ENCODE measurements around the gene MUC5B.
"Not testable (repeated sequence)": the region's sequence is repeated elsewhere in the genome, so short reads cannot be mapped to it uniquely, and the experiment has no call there.

Gene MUC5B, protein sequence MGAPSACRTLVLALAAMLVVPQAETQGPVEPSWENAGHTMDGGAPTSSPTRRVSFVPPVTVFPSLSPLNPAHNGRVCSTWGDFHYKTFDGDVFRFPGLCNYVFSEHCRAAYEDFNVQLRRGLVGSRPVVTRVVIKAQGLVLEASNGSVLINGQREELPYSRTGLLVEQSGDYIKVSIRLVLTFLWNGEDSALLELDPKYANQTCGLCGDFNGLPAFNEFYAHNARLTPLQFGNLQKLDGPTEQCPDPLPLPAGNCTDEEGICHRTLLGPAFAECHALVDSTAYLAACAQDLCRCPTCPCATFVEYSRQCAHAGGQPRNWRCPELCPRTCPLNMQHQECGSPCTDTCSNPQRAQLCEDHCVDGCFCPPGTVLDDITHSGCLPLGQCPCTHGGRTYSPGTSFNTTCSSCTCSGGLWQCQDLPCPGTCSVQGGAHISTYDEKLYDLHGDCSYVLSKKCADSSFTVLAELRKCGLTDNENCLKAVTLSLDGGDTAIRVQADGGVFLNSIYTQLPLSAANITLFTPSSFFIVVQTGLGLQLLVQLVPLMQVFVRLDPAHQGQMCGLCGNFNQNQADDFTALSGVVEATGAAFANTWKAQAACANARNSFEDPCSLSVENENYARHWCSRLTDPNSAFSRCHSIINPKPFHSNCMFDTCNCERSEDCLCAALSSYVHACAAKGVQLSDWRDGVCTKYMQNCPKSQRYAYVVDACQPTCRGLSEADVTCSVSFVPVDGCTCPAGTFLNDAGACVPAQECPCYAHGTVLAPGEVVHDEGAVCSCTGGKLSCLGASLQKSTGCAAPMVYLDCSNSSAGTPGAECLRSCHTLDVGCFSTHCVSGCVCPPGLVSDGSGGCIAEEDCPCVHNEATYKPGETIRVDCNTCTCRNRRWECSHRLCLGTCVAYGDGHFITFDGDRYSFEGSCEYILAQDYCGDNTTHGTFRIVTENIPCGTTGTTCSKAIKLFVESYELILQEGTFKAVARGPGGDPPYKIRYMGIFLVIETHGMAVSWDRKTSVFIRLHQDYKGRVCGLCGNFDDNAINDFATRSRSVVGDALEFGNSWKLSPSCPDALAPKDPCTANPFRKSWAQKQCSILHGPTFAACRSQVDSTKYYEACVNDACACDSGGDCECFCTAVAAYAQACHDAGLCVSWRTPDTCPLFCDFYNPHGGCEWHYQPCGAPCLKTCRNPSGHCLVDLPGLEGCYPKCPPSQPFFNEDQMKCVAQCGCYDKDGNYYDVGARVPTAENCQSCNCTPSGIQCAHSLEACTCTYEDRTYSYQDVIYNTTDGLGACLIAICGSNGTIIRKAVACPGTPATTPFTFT (N-terminal part only)

DNA sequence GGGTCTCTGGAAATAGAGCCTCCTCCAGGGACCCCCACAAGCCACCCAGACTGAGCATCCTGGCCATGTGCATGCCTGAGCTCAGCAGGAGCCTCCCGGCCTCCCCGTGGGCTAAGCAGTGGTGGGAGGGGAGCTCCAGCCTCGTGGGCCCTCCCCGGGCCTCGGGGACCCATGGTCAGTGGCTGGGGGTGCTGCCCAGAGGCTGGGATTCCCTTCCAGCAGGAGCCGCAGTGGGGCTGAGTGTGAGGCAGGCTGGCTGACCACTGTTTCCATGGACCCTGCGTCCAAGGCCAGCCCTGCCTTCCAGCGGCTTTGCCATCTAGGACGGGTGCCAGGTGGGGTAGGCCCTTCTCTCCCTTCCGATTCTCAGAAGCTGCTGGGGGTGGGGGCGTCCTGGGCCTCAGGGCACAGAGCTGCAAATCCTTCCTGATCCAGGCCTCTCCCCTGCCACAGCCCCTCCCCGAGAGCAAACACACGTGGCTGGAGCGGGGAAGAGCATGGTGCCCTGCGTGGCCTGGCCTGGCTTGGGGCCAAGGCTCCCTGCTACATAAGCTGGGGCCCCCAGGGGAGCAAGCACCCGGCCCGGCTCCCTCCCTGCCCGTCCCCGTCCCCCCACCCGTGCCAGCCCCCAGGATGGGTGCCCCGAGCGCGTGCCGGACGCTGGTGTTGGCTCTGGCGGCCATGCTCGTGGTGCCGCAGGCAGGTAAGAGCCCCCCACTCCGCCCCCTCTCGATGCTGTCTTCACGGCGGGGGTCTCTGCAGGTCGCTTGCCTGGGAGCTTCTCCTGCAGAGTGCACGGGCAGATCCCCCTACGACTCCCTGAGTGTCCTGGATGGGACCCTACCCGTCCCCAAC is at the start of gene MUC5B:
TSS of gene MUC5B (plus strand) at position 576 of the 855 bp plus-strand sequence. CDS start at position 634, 58 bp downstream.
- no peak for DNase-seq

DNA sequence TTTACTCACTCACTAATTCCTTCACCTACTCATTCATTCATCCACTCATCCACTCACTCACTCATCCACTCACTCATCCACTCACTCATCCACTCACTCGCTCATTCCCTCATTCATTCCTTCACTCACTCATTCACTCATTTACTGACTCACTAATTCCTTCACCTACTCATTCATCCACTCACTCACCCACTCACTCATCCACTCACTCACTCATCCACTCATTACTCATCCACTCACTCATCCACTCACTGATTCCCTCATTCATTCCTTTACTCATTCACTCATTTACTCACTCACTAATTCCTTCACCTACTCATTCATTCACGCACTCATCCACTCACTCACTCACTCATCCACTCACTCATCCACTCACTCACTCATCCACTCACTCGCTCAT is 49.5 kb upstream of the MUC5B start:
- not testable (repeated sequence) for DNase-seq

DNA sequence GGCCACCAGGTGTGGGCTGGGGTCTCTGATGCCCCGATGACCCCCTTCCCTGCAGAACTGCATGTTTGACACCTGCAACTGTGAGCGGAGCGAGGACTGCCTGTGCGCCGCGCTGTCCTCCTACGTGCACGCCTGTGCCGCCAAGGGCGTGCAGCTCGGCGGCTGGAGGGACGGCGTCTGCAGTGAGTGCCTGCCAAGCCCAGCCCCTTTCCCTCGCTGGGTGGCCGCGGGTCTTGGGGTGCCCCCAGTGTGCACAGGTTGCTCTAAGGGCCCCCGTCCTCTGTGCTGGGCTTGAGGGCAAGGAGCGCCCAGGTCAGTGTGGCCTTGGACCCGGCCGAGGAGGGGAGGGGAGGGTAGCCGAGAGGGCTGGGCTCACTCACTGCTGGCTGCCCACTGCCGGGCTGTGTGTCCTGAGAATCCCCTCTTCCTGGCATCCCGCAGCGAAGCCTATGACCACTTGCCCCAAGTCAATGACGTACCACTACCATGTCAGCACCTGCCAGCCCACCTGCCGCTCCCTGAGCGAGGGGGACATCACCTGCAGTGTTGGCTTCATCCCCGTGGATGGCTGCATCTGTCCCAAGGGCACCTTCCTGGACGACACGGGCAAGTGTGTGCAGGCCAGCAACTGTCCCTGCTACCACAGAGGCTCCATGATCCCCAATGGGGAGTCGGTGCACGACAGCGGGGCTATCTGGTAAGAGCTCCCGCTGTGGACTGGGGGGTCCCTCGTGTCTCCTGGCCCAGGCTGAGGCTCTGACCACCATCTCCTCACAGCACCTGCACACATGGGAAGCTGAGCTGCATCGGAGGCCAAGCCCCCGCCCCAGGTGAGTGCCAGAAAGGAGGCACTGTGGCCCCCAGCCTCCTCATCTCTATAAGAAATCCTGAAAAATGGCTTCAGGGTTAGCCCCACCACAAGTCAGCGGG is 48.2 kb upstream of the MUC5B start:
- DNase-seq: no peak

DNA sequence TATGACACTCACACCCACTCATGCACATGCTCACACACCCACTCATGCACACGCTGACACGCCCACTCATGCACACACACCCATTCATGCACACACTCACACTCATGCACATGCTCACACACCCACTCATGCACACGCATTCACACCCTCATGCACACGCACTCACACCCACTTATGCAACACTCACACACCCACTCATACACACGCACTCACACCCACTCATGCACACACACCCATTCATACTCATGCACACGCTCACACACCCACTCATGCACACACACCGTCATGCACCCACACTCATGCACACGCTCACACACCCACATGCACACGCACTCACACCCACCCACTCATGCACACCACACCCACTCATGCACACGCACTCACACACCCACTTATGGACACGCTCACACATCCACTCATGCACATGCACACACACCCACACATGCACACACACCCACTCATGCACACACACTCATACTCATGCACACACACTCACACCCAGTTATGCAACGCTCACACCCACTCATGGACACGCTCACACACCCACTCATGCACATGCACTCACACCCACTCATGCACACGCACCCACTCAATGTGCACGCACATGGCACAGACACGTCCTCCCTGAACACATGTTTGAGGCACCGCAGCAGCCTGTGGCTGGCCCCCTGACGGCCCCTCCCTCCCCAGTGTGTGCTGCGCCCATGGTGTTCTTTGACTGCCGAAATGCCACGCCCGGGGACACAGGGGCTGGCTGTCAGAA is 47.2 kb upstream of the MUC5B start:
- no peak for DNase-seq

DNA sequence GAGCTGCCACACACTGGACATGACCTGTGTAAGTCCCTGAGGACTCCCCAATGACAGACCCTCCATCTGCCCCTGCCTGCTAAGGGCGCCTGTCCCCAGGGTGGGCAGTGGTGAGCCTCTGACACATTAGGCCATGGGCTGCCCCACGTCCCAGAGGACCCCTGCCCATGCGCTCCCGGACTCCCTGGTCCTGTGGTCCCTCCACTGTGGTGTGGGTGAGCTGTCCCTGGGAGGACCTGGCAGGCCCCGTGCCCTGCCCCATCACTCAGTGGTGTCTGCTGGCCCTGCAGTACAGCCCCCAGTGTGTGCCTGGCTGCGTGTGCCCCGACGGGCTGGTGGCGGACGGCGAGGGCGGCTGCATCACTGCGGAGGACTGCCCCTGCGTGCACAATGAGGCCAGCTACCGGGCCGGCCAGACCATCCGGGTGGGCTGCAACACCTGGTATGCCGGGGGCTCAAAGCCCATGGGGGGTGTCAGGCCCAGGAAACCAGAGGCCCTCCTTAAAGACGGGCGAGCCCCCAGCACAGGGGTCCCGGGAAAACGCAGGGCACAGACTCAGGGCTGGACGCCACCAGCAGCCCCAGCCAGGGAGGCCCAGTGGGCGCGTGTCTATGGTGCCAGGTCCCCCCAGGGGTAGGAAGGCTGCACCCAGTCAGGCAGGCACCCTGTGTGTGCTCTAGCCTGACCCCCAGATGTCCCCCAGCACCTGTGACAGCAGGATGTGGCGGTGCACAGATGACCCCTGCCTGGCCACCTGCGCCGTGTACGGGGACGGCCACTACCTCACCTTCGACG is 46.4 kb upstream of the MUC5B start:
- DNase-seq: no peak

DNA sequence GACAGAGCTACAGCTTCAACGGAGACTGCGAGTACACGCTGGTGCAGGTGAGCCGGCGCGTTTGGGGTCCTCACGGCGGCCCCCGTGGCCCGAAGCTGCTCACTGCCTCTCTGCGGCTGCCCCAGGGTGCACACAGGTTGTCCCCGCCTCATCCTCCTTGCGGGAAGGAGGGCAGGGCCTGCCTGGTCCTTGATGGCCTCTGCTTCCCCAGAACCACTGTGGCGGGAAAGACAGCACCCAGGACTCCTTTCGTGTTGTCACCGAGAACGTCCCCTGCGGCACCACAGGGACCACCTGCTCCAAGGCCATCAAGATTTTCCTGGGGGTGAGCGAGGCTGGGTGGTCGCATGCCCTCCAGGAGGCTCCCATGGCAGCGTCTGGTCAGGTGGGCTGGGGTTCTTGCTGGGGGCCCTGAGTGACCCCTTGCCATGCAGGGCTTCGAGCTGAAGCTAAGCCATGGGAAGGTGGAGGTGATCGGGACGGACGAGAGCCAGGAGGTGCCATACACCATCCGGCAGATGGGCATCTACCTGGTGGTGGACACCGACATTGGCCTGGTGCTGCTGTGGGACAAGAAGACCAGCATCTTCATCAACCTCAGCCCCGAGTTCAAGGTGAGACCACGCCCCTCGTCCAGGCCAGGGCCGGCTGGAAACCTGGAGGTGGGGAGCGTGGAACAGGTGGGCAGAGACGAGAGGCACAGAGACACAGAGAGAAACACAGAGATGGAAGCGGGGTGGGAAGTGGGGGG is 45.7 kb upstream of the MUC5B start:
- no peak for DNase-seq

DNA sequence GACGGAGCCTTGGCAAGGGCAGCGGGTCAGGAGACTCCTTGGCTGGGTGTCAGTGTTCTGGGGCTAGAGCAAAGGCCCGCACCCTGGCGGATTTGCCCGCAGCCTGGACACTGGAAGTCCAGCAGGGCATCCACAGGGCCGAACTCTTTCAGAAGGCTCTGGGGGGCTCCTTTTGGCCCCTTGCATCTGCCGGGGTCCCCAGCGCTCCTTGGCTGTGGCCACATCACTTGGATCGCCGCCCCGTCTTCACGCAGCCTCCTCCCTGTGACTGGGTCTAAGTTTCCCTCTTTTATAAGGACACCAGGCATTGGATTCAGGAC is 45.1 kb upstream of the MUC5B start:
- DNase-seq: no peak

DNA sequence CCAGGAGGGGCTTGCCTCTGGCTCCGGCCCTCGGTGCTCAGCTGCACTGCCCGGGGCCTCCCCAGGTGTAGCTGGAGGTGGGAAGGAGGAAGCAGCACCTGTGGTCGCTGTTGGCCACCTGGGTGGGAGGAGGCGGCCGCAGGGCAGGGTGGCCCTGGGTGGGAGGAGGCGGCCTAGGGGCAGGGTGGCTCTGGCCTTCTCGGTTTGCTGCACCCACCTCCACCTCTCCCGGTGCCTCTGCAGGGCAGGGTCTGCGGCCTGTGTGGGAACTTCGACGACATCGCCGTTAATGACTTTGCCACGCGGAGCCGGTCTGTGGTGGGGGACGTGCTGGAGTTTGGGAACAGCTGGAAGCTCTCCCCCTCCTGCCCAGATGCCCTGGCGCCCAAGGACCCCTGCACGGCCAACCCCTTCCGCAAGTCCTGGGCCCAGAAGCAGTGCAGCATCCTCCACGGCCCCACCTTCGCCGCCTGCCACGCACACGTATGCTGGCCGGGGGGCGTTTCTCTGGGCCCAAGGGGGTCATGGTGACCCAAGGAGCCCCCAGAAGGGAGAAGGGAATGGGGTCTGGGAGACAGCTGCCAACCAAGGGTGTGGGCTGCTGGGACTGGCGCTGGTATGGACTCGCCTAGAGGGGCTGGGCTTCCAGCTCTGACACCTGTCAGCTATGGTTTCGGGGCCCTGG is 44.5 kb upstream of the MUC5B start:
- DNase-seq: no peak

DNA sequence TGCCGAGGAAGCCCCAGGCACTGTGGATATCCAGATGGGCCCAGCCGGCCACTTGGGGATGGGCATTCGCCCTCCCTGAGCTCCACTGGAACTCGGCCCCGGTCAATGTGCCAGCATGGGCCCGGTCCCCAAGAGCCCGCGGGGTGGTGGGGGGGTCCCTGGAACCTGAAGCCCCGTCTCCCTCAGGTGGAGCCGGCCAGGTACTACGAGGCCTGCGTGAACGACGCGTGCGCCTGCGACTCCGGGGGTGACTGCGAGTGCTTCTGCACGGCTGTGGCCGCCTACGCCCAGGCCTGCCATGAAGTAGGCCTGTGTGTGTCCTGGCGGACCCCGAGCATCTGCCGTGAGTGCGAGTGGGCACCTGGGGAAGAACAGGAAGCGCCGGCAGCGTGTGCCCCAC is 44.0 kb upstream of the MUC5B start:
- DNase-seq: no peak

DNA sequence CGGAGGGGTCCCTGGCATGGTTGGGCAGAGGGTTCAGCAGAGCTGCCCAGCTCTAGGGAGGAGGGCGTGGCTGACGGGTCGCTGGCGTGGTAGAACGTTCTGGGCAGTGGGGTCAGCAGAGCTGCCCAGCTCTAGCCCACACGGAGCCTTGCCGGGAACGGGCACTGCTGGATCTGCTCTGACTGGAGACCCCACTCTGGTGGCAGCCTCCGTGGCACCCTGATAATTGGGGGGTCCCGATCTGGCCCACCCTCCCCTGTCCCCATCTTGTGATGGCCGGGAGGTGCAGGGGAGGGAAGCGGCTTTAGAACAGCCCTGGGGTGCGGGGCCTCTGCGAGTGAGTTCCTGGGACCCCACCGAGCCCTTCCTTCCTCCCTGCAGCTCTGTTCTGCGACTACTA is 43.2 kb upstream of the MUC5B start:
- DNase-seq: no peak

DNA sequence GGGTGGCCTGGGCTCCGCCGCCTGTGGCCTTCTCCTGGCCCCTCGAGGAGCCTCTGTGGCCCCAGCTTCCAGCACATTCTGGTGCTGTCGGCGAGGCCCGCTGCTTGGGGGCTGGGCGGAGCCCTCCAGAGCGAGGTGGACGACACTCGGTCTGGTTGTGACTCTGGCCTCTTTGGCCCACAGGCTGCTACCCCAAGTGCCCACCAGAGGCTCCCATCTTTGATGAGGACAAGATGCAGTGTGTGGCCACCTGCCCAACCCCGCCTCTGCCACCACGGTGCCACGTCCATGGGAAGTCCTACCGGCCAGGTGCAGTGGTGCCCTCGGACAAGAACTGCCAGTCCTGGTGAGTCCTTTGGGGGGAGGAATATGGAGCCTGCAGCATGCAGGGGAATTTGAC is 42.7 kb upstream of the MUC5B start:
- DNase-seq: no peak

DNA sequence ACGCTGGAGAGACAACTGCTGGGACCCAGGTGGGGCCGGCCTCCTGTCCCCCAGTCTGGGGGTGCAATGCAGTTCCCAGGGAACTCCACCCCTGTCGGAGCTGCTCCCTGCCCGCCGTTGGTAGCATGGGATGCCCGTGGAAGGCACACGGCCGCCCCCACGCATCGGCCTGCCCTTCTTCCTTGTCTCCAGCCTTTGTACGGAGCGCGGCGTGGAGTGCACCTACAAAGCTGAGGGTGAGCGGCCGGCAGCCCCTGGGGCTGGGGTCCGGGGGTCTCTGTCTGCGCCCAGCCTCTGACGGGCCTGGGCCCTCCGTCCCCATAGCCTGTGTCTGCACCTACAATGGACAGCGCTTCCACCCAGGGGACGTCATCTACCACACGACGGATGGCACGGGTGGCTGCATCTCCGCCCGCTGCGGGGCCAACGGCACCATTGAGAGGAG is 41.9 kb upstream of the MUC5B start:
- DNase-seq: no peak

DNA sequence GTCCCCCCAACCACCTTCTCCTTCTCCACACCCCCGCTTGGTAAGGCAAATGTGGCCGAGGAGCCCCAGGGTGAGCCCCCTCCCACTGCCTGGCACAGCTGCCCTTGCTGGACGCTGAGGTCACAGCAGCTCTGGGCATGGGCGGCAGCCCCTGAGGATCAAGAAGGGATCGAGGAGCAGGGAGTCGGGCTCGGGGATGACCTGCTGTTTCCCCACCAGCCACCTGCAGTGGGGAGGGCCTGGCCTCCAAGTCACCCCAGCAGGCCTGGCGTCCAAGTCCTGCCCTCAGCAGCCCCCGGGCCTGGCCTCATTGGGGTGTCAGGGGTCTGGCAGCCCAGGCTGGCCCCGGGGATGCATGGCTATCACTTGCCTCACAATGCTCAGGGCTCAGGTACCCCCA is 41.4 kb upstream of the MUC5B start:
- no peak for DNase-seq

DNA sequence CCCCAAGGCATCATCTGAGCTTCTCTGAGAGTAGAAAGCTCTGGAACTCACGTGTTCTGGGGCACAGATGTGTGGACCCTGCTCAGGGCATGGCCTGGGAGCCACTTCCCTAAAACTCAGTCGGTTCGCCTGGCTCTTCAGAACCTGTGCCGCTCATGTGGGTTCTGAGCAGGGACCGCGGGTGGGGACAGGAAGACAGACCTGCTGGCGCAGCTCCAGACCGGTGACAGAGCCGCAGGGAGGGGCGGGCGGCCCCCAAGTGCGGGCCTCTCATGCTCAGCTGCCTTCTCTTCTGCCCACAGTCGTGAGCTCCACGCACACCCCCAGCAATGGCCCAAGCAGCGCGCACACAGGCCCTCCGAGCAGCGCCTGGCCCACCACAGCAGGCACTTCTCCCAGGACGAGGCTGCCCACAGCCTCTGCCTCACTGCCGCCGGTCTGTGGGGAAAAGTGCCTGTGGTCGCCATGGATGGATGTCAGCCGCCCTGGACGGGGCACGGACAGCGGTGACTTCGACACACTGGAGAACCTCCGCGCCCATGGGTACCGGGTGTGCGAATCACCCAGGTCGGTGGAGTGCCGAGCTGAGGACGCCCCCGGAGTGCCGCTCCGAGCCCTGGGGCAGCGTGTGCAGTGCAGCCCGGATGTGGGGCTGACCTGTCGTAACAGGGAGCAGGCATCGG is 40.9 kb upstream of the MUC5B start:
- no peak for DNase-seq

DNA sequence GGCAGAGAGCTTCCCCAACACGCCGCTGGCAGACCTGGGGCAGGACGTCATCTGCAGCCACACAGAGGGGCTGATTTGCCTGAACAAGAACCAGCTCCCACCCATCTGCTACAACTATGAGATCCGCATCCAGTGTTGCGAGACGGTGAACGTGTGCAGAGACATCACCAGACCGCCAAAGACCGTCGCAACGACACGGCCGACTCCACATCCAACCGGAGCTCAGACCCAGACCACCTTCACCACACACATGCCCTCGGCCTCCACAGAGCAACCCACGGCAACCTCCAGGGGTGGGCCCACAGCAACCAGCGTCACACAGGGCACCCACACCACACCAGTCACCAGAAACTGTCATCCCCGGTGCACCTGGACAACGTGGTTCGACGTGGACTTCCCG is 38.7 kb upstream of the MUC5B start:
- DNase-seq: not testable (repeated sequence)

DNA sequence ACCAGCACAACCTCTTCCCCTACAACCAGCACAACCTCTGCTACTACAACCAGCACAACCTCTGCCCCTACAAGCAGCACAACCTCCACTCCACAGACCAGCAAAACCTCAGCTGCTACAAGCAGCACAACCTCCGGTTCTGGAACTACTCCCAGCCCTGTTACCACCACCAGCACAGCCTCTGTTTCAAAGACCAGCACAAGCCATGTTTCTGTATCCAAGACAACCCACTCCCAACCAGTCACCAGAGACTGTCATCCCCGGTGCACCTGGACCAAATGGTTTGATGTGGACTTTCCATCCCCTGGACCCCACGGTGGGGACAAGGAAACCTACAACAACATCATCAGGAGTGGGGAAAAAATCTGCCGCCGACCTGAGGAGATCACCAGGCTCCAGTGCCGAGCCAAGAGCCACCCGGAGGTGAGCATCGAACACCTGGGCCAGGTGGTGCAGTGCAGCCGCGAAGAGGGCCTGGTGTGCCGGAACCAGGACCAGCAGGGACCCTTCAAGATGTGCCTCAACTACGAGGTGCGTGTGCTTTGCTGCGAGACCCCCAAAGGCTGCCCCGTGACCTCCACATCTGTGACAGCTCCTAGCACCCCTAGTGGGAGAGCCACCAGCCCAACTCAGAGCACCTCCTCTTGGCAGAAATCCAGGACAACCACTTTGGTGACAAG is 34.3 kb upstream of the MUC5B start:
- not testable (repeated sequence) for DNase-seq

DNA sequence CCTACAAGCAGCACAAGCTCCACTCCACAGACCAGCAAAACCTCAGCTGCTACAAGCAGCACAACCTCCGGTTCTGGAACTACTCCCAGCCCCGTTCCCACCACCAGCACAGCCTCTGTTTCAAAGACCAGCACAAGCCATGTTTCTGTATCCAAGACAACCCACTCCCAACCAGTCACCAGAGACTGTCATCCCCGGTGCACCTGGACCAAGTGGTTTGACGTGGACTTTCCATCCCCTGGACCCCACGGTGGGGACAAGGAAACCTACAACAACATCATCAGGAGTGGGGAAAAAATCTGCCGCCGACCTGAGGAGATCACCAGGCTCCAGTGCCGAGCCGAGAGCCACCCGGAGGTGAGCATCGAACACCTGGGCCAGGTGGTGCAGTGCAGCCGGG is 33.0 kb upstream of the MUC5B start:
- not testable (repeated sequence) for DNase-seq

All from NCI-H187 (cell line).